AG04450 (cell line): ENCODE data around the gene SLC44A3. TPM values are rescaled to one million over a fixed set of nuclear protein-coding genes. Genes with fewer than 3 reads are reported as not detected.

Experiments
- CTCF ChIA-PET: fragments of 300-600, 350-600 bp; formaldehyde crosslinking; extraction: SDS; loops from one replicate; lab custom pipeline; 2022; ENCODE audit warnings: antibody characterized with exemption, inconsistent platforms; lab: Charles Lee
- POLR2A ChIA-PET: fragments of 350-600 bp; formaldehyde crosslinking; extraction: SDS; loops from one replicate; lab custom pipeline; 2021; ENCODE audit warnings: antibody characterized with exemption, inconsistent platforms; lab: Yijun Ruan, JAX
- DNase-seq: peaks from one replicate; pipeline ENCODE4 v3.0.0-alpha.2; 2011; ENCODE audit warnings: low read depth, low spot score
- H3K27ac ChIP-seq: one replicate; pipeline ENCODE4 v1.5.1; 2012; ENCODE audit warnings: low read depth, low read length, control low read depth
- H3K27me3 ChIP-seq: one replicate; pipeline ENCODE4 v1.6.0; 2012; ENCODE audit warnings: low read length; ENCODE audit not compliant: control insufficient read depth, insufficient read depth
- H3K4me3 ChIP-seq: 2 replicates; pipeline ENCODE4 v1.5.1; 2011; ENCODE audit warnings: mild to moderate bottlenecking, low read depth, low read length, control low read depth
- H3K9me3 ChIP-seq: 2 replicates; pipeline ENCODE4 v1.5.1; 2012; ENCODE audit warnings: low read length; ENCODE audit not compliant: control insufficient read depth, insufficient read depth
- polyA plus RNA-seq: library from polyadenylated mRNA; depleted of rRNA; stranded (reverse); fragments of >200 nt; gene quantifications from 2 replicates; pipeline ENCODE4 v1.2.3, GENCODE V29; 2011
- TF ChIP-seq, protein P1 (sequence below): IDR thresholded peaks from 2 replicates; pipeline ENCODE4 v1.5.1; 2011; ENCODE audit warnings: low read depth, low read length, control low read depth, inconsistent platforms

SLC44A3 gene
- polyA plus RNA-seq, 1 experiment, result 3.4 TPM

DNA sequence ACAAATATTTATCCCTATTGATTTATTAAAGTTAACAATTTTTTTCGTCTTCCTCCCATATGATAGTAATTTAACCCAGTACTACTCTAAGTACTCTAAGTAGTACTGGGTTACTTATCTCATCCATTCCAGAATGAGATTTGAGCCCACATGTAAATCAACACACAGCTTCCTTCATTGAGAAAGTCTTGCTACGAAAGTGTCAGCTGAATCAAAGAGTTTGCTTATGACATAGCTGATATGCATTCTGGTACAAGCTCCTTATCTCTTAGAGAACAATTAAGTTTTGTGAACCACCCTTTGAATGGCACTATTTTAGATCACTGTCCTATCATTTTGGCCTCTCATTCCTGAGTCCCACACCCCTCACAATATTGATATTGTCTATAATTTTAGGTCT is 2.4 kb upstream of the SLC44A3 start:
- no peak overlapping the region for H3K4me3 ChIP-seq
- DNase-seq, result no peak
- H3K27ac ChIP-seq, result no peak overlapping the region
- no peaks in the 10 kb centered on the region; the same call in 1 of the 2 replicates for H3K9me3 ChIP-seq
- ChIA-PET CTCF (interaction anchor here (0.6 to 2.8 kb wide), 3 partner anchors 10 to 226 kb away, joined by 4 to 11 read pairs (median 5); no protein-coding TSS in a partner anchor), POLR2A (no interaction called here)
- H3K27me3 ChIP-seq, result peaks cover 6% of the 10 kb centered on the region
- TF ChIP-seq, protein P1, sequence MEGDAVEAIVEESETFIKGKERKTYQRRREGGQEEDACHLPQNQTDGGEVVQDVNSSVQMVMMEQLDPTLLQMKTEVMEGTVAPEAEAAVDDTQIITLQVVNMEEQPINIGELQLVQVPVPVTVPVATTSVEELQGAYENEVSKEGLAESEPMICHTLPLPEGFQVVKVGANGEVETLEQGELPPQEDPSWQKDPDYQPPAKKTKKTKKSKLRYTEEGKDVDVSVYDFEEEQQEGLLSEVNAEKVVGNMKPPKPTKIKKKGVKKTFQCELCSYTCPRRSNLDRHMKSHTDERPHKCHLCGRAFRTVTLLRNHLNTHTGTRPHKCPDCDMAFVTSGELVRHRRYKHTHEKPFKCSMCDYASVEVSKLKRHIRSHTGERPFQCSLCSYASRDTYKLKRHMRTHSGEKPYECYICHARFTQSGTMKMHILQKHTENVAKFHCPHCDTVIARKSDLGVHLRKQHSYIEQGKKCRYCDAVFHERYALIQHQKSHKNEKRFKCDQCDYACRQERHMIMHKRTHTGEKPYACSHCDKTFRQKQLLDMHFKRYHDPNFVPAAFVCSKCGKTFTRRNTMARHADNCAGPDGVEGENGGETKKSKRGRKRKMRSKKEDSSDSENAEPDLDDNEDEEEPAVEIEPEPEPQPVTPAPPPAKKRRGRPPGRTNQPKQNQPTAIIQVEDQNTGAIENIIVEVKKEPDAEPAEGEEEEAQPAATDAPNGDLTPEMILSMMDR, result no peak

DNA sequence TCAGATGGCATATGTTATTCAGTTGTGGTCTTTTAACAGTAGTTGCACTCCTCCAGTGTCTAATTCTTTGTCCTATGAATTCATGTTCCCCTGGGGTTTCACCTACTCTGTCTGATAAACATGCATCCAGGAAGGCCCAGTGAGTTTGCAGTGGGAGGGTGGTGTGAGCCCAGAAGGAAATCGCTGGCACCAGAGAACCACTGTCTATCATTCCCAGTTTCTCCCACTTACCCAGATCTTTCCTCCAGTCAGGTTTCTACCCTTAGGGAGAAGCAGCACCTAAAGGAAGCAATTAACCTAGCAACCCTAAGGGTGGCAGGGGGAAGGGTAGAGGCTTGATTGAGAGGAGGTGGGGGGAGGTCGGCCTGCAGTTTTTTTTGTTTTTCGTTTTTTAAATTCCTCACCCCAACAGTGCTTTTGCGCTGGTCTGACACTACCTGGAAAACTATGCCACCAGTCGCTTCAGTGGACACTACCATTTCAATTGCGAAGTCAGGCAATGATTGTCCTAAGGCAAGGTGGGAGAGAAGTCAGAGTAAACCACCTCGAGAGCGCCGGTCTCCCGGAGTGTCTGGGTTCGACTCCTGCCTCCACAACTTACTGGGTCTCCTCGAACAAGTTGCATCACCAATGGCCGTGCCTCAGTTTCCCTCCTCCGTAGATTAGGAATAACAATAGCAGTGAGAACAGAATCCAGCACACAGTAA is 766 bp upstream of the SLC44A3 start:
- Histone ChIP-seq H3K27ac (no peak overlapping the region), H3K4me3 (peak overlapping the region; percentile 65), H3K9me3 (no peaks in the 10 kb centered on the region), H3K27me3 (peaks cover 9% of the 10 kb centered on the region)
- TF ChIP-seq, protein P1, result no peak
- ChIA-PET CTCF (interaction anchor here (0.6 to 2.8 kb wide), 4 partner anchors 35 to 224 kb away, joined by 3 to 11 read pairs (median 7); no protein-coding TSS in a partner anchor), POLR2A (interaction anchor here (1.5 kb wide), 1 partner anchor 224 kb away, joined by 3 read pairs; no protein-coding TSS in a partner anchor)
- no peak for DNase-seq

DNA sequence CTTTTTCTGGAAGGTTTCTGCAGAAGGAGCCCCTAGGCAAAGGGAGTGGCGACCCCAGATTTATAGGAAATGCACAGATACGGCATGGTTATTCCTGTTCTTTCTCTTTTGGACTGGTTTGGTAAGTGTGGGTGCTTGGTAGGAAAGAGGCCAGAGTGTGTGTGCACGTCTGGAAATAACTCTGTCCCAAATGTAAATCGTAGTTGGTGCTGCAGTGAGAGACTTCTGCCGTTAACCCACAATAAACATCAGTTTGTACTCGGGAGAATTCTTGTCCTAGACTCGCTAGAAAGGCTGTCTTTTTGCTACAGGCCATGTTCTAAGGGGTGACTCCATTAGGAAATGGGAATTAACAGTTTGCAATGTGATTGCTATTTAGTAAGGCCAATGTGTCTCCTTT is 779 bp downstream of the SLC44A3 start:
- Histone ChIP-seq H3K27ac (no peak overlapping the region), H3K4me3 (no peak overlapping the region; the same call in 1 of the 2 replicates), H3K27me3 (peaks cover 10% of the 10 kb centered on the region), H3K9me3 (no peaks in the 10 kb centered on the region)
- DNase-seq, result no peak
- CTCF ChIA-PET, result interaction anchor here (1.8 to 2.9 kb wide), 4 partner anchors 14 to 222 kb away, joined by 6 to 10 read pairs (median 7); no protein-coding TSS in a partner anchor
- TF ChIP-seq, protein P1, result no peak
- POLR2A ChIA-PET, result interaction anchor here (1.5 kb wide), 1 partner anchor 222 kb away, joined by 3 read pairs; no protein-coding TSS in a partner anchor

DNA sequence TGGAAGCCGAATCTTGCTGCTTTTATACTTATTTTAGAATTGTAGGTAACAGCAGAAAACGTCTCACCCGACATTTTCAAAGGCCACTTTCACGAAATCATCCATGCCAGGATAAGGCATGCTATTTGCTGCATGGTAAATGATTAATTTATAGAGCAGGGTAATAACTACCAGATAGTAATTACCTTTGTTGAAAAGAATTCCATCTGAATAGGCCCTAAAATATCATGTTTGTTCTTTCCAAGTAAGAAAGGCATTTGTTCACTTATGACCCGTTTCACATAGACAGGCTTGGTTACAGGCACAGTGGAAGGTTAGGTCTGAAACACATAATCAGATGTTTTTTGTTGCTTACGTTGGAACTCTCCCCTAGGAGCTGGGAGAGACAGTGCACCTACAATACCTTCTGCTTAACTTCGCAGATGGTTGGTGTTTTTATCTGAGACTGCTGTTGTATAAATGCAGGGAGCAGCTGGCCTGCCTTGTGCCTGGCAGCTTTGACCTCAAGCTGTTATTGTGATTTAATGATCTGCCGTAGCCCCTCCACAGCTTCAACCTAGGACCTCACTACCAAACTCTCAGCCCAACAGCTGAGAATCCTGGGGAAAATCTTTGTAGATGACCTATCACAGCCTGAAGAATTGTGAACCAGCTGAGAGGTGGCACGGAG is 1.6 kb downstream of the SLC44A3 start:
- H3K27ac ChIP-seq, result no peak overlapping the region
- H3K27me3 ChIP-seq, result peaks cover 10% of the 10 kb centered on the region
- TF ChIP-seq, protein P1, result no peak
- H3K4me3 ChIP-seq, result no peak overlapping the region
- POLR2A ChIA-PET, result interaction anchor here (0.6 kb wide), 1 partner anchor 11 kb away, joined by 3 read pairs; no protein-coding TSS in a partner anchor
- no peak for DNase-seq
- CTCF ChIA-PET, result interaction anchor here (0.8 to 2.9 kb wide), 4 partner anchors 9 to 222 kb away, joined by 4 to 10 read pairs (median 6); no protein-coding TSS in a partner anchor
- H3K9me3 ChIP-seq, result no peaks in the 10 kb centered on the region
